ENCODE measurements around the gene SHH.

Gene SHH

DNA sequence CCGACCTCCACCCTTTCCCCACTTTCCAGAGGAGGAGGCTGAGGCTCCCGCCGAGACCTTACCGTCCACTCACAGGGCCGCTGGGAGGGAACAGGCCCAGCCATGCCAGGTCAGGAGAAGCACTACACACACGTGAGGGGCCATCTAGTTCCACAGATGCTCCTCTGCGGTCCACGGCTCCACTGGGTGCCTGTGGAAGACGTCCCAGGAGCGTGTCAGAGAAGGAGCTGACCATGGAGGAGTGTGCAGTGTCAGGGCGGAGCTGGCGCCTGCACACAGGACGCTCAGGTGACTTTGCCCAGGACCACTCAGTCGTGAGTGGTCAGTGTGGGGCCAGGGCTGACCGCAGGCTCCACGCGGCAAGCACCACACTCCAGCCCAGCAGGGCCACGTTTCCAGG, 8.0 kb upstream of the SHH start:
- H3K27ac ChIP-seq (ENCODE audit: low read depth, low read length), result no peak overlapping the region
- peaks cover 5% of the 10 kb centered on the region for H3K4me1 ChIP-seq (ENCODE audit: control insufficient read depth, low read length)
- H3K4me2 ChIP-seq (ENCODE audit: low read length), result no peak overlapping the region
- no peaks in the 10 kb centered on the region for H3K9me2 ChIP-seq (replicated peaks; ENCODE audit: control insufficient read depth, low read length)
- no peak overlapping the region for H3K4me3 ChIP-seq (ENCODE audit: low read length)
- peaks cover 9% of the 10 kb centered on the region; the same call in 1 of the 2 replicates for H3K9me3 ChIP-seq (ENCODE audit: control insufficient read depth, insufficient read depth, low read length)
- H3K27me3 ChIP-seq (ENCODE audit: control insufficient read depth, low read length), result peaks cover 10% of the 10 kb centered on the region
- TF ChIP-seq, protein P1, sequence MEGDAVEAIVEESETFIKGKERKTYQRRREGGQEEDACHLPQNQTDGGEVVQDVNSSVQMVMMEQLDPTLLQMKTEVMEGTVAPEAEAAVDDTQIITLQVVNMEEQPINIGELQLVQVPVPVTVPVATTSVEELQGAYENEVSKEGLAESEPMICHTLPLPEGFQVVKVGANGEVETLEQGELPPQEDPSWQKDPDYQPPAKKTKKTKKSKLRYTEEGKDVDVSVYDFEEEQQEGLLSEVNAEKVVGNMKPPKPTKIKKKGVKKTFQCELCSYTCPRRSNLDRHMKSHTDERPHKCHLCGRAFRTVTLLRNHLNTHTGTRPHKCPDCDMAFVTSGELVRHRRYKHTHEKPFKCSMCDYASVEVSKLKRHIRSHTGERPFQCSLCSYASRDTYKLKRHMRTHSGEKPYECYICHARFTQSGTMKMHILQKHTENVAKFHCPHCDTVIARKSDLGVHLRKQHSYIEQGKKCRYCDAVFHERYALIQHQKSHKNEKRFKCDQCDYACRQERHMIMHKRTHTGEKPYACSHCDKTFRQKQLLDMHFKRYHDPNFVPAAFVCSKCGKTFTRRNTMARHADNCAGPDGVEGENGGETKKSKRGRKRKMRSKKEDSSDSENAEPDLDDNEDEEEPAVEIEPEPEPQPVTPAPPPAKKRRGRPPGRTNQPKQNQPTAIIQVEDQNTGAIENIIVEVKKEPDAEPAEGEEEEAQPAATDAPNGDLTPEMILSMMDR (IDR thresholded peaks at IDR 0.05; ENCODE audit: low read depth, low read length, poor library complexity, severe bottlenecking), result no peak
- TF ChIP-seq EZH2phosphoT487 (IDR thresholded peaks at IDR 0.05; ENCODE audit: borderline replicate concordance, low read length), result no peak
- no peaks in the 10 kb centered on the region for H3F3A ChIP-seq (ENCODE audit: control insufficient read depth, insufficient read depth)
- H3K36me3 ChIP-seq (ENCODE audit: control insufficient read depth, low read length), result no peaks in the 10 kb centered on the region
- H3K79me2 ChIP-seq (ENCODE audit: control insufficient read depth, low read length), result no peaks in the 10 kb centered on the region
- no peaks in the 10 kb centered on the region for H4K20me1 ChIP-seq (ENCODE audit: control insufficient read depth, insufficient read depth, low read depth, low read length)

DNA sequence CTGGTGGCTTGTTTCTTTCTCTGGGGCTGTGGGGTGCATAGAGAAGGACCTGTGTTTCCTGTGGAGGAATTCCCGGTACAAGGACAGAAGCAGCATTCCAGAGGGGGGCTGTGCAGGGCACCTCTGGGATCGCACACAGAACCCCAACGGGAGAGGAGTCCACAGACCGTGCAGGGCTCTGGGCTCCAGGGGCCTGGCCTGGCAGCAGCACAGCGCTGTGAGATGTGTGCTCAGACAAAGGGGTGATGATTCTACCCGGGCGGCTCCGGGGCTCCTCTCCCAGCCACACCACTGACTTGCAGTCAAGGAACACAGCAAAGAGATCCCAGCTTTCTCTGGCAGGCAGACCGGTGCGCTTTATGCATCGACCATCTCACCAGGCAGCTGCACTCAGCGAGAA, 6.9 kb upstream of the SHH start:
- Histone ChIP-seq H3K79me2 (ENCODE audit: control insufficient read depth, low read length) (no peaks in the 10 kb centered on the region), H3K27ac (ENCODE audit: low read depth, low read length) (no peak overlapping the region), H3K4me1 (ENCODE audit: control insufficient read depth, low read length) (peaks cover 5% of the 10 kb centered on the region), H3K27me3 (ENCODE audit: control insufficient read depth, low read length) (peaks cover 10% of the 10 kb centered on the region), H3K4me2 (ENCODE audit: low read length) (no peak overlapping the region), H3K9me3 (ENCODE audit: control insufficient read depth, insufficient read depth, low read length) (peaks cover 9% of the 10 kb centered on the region; the same call in 1 of the 2 replicates), H3K4me3 (ENCODE audit: low read length) (no peak overlapping the region), H4K20me1 (ENCODE audit: control insufficient read depth, insufficient read depth, low read depth, low read length) (no peaks in the 10 kb centered on the region), H3K9me2 (replicated peaks; ENCODE audit: control insufficient read depth, low read length) (no peaks in the 10 kb centered on the region), H3F3A (ENCODE audit: control insufficient read depth, insufficient read depth) (no peaks in the 10 kb centered on the region), H3K36me3 (ENCODE audit: control insufficient read depth, low read length) (no peaks in the 10 kb centered on the region)
- TF ChIP-seq EZH2phosphoT487 (IDR thresholded peaks at IDR 0.05; ENCODE audit: borderline replicate concordance, low read length), result no peak
- TF ChIP-seq, protein P1 (IDR thresholded peaks at IDR 0.05; ENCODE audit: low read depth, low read length, poor library complexity, severe bottlenecking), result no peak

DNA sequence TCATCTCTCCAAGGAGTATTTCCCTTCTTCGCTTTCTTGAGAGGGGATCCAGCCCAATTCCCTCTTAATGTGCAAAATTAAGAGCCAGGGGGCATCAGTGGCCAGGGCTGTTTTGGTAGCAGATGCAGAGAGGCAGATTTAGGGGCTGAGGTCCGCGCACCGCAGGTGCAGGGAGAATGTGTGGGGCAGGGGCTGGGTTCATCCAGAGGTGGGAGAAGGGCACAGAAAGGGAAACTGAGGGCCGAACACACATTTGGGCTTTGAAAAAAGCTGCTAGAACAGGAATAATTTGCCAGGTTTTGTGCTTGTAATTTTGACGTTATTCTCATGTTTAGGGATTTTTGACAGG, 6.5 kb upstream of the SHH start:
- no peak overlapping the region for H3K27ac ChIP-seq (ENCODE audit: low read depth, low read length)
- TF ChIP-seq, protein P1 (IDR thresholded peaks at IDR 0.05; ENCODE audit: low read depth, low read length, poor library complexity, severe bottlenecking), result no peak
- no peak for TF ChIP-seq EZH2phosphoT487 (IDR thresholded peaks at IDR 0.05; ENCODE audit: borderline replicate concordance, low read length)
- H3K4me2 ChIP-seq (ENCODE audit: low read length), result no peak overlapping the region
- H3K4me3 ChIP-seq (ENCODE audit: low read length), result no peak overlapping the region
- H3K9me3 ChIP-seq (ENCODE audit: control insufficient read depth, insufficient read depth, low read length), result peaks cover 9% of the 10 kb centered on the region; the same call in 1 of the 2 replicates
- peaks cover 14% of the 10 kb centered on the region for H3K27me3 ChIP-seq (ENCODE audit: control insufficient read depth, low read length)
- peaks cover 5% of the 10 kb centered on the region for H3K4me1 ChIP-seq (ENCODE audit: control insufficient read depth, low read length)
- no peaks in the 10 kb centered on the region for H3K9me2 ChIP-seq (replicated peaks; ENCODE audit: control insufficient read depth, low read length)
- no peaks in the 10 kb centered on the region for H3K79me2 ChIP-seq (ENCODE audit: control insufficient read depth, low read length)
- no peaks in the 10 kb centered on the region for H3F3A ChIP-seq (ENCODE audit: control insufficient read depth, insufficient read depth)
- H3K36me3 ChIP-seq (ENCODE audit: control insufficient read depth, low read length), result no peaks in the 10 kb centered on the region
- no peaks in the 10 kb centered on the region for H4K20me1 ChIP-seq (ENCODE audit: control insufficient read depth, insufficient read depth, low read depth, low read length)
